Right lung (tissue), 10 donors: Measurements from ENCODE around the gene CABP5. TPM values are rescaled to one million over a fixed set of nuclear protein-coding genes. Genes with fewer than 3 reads are reported as not detected.
"Not testable (repeated sequence)": the region's sequence is repeated elsewhere in the genome, so short reads cannot be mapped to it uniquely, and the experiment has no call there.

ENCODE experiments used
- DNase-seq, 2 donors: peaks; one replicate each; pipeline ENCODE4 v3.0.0-alpha.2; 2013
- long read RNA-seq, 8 donors: transcript quantifications; one replicate each; lab custom pipeline, GENCODE V29; 2026
- polyA plus RNA-seq, 5 donors: library from polyadenylated mRNA; unstranded; fragments of 120-200 nt; gene quantifications; one replicate each; pipeline versions ENCODE4 v1.2.1 to v1.2.3, GENCODE V29; 2013; ENCODE audit warnings: inconsistent platforms in 1 of 5, low replicate concordance in 1 of 5; ENCODE audit not compliant: insufficient read length in 5 of 5, insufficient read depth in 1 of 5

CABP5 gene
- polyA plus RNA-seq, result not detected
- long read RNA-seq, donor 1, result 0 reads
- long read RNA-seq, donor 2, result 0 reads
- long read RNA-seq, donor 3, result 0 reads
- long read RNA-seq, donor 4, result 0 reads
- long read RNA-seq, donor 5, result 0 reads
- long read RNA-seq, donor 6, result 0 reads
- long read RNA-seq, donor 7, result 0 reads
- long read RNA-seq, donor 8, result 0 reads

DNA sequence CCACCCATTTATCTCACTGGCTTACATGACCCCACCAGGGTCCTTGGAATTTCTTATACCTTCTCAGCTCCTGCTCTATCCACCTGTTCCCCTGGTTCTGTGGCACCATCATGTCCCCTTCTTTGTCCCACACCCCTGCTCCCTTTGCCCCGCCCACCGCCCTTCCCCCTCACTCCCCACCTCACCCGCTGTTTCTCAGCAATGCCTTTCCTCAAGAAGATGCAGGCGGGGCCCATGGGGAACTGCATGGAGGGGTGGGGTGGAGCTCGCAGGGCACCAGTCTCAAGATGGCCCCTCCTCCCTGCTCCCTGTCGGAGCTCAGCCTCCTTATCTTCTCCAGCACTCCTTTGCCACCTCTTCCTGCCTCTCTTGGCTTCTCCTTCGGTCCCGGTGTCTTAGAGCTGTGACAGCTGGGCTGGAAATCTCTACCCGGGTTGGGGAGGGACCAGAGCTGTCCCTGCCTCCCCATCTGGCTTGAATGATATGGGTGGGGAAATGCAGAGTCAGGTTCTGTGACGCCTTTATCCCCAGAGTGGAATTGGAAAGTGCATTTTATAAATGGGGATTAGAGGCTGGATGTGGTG is at the start of gene CABP5:
Gene CABP5, minus strand, starts transcription at position 405 of the 584 bp plus-strand sequence. Its CDS starts 157 bp downstream, at position 248.
- no peak for DNase-seq

GRCh38 chr19:48091111-48091718 is 47.3 kb upstream of the CABP5 start:
- not testable (repeated sequence) for DNase-seq

DNA sequence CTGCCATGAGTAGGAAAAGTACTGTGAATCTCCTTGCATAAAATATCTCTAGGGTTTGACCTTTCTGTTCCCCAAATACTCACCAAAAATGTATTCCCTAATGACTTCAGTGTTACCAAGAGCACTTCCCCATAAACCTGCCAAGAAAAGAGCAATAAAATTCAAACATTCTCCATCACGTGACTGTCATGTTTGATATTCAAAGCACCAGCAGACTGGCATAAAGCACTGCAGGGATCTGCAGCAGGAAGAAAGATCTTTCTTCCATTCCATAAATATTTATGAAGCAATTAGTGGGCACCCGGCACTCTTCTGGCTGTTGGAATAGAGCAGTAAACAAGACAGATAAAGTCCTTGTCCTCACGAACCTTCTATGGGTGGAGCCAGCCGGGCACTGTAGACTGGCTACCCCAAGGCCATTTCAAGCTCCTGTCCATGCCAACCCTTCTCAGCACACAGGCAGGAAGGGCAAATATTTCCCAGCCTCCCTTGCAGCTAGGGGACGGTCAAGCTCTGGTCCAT is 46.5 kb upstream of the CABP5 start:
- DNase-seq, result no peak

- DNase-seq, result not testable (repeated sequence)
Measured at GRCh38 chr19:48088991-48089390, 45.1 kb upstream of the CABP5 start.

DNA sequence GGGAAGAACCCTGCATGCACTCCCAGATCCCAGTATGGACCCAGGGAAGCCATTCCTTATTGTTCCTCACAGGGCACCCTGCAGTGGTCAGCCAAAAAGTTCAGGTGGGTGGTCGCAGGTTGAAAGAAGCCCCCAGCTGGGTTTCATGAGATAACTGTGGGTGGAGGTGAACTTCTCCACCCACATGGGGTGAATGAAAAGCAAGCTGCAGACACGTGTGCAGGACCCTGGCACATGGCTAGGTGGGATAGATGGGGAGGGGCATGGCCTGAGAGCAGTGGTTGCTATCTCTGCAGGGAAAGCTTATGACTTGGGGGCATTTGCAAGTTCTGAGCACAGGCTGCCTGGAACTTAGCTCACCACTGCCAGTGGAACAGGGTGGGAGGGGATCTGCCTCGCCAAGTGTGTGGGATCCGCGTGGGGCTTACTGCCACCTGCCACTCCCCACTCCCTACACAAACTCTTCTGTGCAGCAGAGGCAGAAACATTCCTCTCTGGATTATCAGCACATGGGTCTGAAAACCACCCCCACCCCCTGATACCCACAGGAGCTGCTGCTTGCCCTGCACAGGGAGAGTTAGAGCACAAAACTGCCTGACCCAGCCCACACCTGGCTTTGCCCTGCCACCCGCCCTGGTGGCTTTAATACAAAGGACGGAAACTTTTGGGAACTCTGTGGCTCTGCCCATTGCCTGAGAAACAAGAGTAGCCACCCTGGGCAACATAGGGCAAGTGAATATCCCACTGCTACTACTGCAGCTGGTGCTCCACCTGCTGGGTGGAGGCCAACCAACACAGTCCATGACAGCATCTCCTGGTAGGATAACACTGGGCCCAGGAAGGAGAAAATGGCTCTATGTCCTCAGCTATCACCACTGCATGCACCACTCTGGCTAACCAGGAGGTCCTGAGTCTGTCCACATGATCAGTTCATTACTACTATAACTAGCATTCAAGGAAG is 42.3 kb upstream of the CABP5 start:
- DNase-seq, result no peak

DNA sequence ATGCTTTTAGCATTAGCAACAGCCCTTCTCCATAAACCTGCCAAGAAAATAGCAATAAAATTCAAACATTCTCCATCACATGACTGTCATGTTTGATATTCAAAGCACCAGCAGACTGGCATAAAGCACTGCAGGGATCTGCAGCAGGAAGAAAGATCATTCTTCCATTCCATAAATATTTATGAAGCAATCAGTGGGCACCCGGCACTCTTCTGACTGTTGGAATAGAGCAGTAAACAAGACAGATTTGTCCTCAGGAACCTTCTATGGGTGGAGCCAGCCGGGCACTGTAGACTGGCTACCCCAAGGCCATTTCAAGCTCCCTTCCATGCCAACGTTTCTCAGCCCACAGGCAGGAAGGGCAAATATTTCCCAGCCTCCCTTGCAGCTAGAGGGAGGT is 41.2 kb upstream of the CABP5 start:
- DNase-seq, result no peak

GRCh38 chr19:48081106-48081505 is 37.2 kb upstream of the CABP5 start:
- DNase-seq, result no peak

- not testable (repeated sequence) for DNase-seq
Measured at GRCh38 chr19:48070177-48070769, 26.4 kb upstream of the CABP5 start.

GRCh38 chr19:48069435-48069834 is 25.6 kb upstream of the CABP5 start:
- no peak for DNase-seq

GRCh38 chr19:48064509-48064908 is 20.6 kb upstream of the CABP5 start:
- DNase-seq, result no peak

- no peak for DNase-seq
Measured at GRCh38 chr19:48061401-48062344, 17.8 kb upstream of the CABP5 start.

DNA sequence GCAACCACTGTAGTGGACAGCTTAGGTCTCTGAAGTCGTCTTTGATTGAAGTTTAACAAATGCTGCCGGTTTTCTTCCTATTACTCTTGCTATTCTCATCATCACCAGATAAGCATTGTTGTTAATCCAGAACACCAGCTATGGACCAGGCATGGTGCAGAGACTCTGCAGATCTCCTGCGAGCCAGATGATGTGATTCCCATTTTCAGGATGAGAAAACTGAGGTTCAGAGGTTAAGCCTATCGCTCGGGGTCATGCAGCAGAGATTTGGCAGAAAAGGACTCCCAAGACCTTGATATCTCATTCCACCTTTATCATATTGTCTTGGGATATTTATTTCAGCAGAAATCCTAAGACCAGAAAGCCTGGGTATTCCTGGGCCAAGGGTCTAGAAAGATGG is 16.5 kb upstream of the CABP5 start:
- DNase-seq, result no peak

DNA sequence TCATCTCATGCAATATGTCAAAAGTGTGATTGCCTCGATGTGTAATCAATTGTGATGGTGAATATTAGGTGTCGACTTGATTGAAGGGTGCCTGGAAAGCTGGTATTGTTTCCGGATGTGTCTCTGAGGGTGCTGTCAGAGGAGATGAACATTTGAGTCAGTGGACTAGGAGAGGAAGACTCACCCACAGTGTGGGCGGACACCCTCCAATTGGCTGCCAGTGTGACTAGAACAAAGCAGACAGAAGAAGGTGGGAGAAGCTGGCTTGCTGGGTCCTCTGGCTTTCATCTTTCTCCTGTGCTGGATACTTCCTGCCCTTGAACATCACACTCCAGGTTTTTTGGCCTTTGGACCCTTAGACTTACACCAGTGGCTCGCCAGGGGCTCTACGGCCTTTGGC is 15.5 kb upstream of the CABP5 start:
- no peak for DNase-seq

GRCh38 chr19:48053856-48054255 is 10.0 kb upstream of the CABP5 start:
- DNase-seq, result no peak

DNA sequence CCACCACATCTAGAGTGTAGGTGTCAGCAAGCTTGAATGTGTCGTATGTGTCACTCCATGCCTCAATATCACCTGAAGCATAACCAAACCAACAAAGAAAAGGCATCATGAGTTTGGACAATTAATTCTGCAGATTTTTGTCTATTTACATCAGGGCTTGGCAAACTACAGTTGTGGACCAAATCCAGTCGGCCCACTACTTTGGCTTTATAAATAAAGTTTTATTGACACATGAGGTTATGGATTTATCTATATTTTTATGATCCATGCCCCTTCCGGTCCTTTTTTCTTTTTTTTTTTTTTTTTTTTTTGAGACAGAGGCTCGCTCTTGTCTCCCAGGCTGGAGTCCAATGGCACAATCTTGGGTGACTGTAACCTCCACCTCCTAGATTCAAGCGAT is 9.2 kb upstream of the CABP5 start:
- no peak for DNase-seq

DNA sequence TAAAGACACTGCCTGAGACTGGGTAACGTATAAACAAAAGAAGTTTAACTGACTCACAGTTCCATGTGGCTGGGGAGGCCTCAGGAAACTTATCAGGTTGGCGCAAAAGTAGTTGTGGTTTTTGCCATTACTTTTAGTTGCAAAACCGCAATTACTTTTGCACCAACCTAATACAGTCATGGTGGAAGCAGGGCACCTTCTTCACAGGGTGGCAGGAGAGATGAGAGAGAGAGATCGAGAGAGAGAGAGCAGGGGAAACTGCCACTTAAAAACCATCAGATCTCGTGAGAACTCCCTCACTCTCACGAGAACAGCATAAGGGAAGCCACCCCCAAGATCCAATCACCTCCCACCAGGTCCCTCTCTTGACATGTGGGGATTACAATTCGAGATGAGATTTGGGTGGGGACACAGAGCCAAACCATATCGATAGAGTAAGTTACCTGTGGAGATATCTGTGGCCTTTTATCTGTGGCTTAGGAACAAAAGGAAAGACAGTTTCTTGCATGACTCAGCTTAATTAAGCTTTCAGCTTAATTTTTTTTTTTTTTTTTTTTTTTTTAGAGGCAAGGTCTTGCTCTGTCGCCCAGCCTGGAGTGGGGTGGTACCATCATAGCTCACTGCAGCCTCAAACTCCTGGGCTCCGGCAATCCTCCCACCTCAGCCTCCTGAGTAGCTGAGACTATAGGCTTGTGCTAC is 7.6 kb upstream of the CABP5 start:
- no peak for DNase-seq

GRCh38 chr19:48044561-48044960 is 682 bp upstream of the CABP5 start:
- no peak for DNase-seq

- DNase-seq, result no peak
Measured at GRCh38 chr19:48041877-48042580, 1.9 kb downstream of the CABP5 start.

DNA sequence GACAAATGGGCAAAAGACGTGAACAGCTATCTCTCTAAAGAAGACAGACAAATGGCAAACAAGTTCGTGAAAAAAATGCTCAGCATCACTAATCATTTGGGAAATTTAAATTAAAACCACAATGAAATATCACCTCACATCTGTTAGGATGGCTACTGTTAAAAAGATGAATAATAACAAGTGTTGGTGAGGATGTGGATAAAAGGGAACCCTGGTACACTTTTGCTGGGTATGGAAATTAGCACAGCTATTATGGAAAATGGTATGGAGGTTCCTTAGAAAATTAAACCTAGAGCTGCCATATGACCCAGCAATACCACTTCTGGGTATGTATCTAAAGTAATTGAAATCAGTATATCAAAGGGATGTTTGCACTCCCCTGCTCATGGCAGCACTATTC is 7.1 kb downstream of the CABP5 start:
- DNase-seq, result no peak
